PC-3 (cell line): ENCODE measurements around the gene BTF3.

Source experiments
- CTCF ChIP-seq: fragments of 300-600 bp; sonication (generic); conservative IDR thresholded peaks from 2 replicates; pipeline ENCODE4 v1.5.1; 2017; ENCODE audit warnings: antibody characterized with exemption, low read depth, mild to moderate bottlenecking, low read length
- EZH2 ChIP-seq: fragments of 300-600 bp; sonication (generic); IDR thresholded peaks from one replicate; pipeline ENCODE4 v1.6.1; 2017; ENCODE audit warnings: antibody characterized with exemption, mild to moderate bottlenecking, low read length; ENCODE audit not compliant: unreplicated experiment
- EZH2phosphoT487 ChIP-seq: fragments of 300-600 bp; sonication (generic); IDR thresholded peaks from 2 replicates; pipeline ENCODE4 v1.6.1; 2018; ENCODE audit warnings: mild to moderate bottlenecking, antibody characterized with exemption, low read length, borderline replicate concordance

- TF ChIP-seq CTCF: no peak
- TF ChIP-seq EZH2: no peak
- TF ChIP-seq EZH2phosphoT487: no peak
Measured at GRCh38 chr5:73450672-73451223, 47.5 kb upstream of the BTF3 start.
